IPS-18c (cell line): ENCODE measurements around the gene CCDC88B.

Experiments
- H3K4me3 ChIP-seq: 2 replicates; pipeline ENCODE4 v1.7.0; 2013; ENCODE audit warnings: low read depth, mild to moderate bottlenecking, low read length, moderate library complexity; ENCODE audit not compliant: insufficient read depth
- H3K9me3 ChIP-seq: one replicate; pipeline ENCODE4 v1.6.1; 2013; ENCODE audit warnings: mild to moderate bottlenecking, low read length, moderate library complexity; ENCODE audit not compliant: control insufficient read depth, insufficient read depth

CCDC88B gene

GRCh38 chr11:64364911-64365310 is 24.9 kb downstream of the CCDC88B start:
- Histone ChIP-seq H3K9me3 (no peaks in the 10 kb centered on the region), H3K4me3 (no peak overlapping the region)

- no peaks in the 10 kb centered on the region for H3K9me3 ChIP-seq
- H3K4me3 ChIP-seq = no peak overlapping the region
Measured at GRCh38 chr11:64366751-64367150, 26.7 kb downstream of the CCDC88B start.

DNA sequence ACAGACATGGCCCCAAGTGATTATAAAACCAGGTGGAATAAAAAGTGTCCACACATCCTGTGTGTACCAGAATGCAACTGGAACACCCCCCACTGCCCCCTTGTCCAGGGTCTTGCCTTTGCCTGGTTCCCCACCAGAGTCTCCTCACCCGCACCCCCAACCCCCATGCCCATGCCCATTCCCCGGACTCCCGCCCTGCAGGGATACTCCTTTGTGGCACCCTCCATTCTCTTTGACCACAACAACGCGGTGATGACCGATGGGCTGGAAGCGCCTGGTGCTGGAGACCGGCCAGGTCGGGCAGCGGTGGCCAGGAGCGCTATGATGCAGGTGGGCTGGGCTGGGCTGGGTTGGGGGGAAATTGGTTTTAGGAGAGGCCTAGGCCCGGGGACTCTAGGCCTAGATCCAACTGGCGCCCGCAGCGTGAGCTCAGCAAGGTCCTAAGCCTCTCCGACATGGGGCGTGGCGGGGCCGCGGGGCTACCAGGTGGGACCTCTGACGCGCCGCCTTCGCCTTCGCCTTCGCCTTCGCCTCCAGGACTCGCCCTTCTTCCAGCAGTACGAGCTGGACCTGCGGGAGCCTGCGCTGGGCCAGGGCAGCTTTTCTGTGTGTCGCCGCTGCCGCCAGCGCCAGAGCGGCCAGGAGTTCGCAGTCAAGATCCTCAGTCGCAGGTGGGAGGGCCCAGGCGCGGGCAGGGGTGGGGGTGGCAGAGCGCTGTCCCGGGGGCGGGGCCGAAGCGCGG is 28.1 kb downstream of the CCDC88B start:
- Histone ChIP-seq H3K4me3 (no peak overlapping the region), H3K9me3 (no peaks in the 10 kb centered on the region)

DNA sequence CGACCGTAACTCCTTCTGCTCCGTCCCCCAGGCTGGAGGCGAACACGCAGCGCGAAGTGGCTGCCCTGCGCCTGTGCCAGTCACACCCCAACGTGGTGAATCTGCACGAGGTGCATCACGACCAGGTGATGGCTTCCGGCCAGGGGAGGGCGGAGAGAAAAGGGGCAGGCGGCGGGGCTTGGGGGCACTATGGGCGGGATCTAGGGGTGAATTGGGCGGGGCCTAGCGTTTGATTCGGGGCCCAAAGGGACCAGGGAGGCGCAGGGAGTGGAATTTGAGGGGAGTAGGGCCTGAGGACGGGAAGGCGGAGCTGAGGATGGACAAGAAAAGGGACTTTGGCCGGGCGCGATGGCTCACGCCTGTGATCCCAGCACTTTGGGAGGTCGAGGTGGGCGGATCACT is 28.7 kb downstream of the CCDC88B start:
- Histone ChIP-seq H3K4me3 (no peak overlapping the region), H3K9me3 (no peaks in the 10 kb centered on the region)

GRCh38 chr11:64369440-64370421 is 29.7 kb downstream of the CCDC88B start:
- no peaks in the 10 kb centered on the region for H3K9me3 ChIP-seq
- H3K4me3 ChIP-seq = no peak overlapping the region

- no peak overlapping the region for H3K4me3 ChIP-seq
- H3K9me3 ChIP-seq = no peaks in the 10 kb centered on the region
Measured at GRCh38 chr11:64371201-64371600, 31.2 kb downstream of the CCDC88B start.

DNA sequence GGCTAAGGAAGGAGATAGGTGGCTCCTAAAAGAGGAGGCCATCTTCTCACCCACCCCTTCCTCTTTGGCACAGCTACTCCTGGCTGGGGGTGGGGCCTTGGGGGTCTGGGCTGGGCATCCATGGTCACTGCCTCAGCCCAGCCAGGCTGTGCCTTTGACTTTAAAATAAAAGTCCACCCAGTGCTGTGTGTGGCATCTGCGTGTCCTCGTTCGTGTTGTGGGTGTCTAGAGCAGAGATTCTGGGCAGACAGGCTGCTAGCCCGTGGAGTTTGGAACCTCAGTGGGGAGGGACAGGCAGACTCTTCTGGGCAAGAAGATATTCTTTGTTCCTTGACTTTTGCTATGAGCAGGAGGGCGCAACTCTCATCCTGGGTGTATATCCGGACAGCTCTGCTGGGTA is 32.0 kb downstream of the CCDC88B start:
- no peaks in the 10 kb centered on the region for H3K9me3 ChIP-seq
- H3K4me3 ChIP-seq = no peak overlapping the region

GRCh38 chr11:64372802-64373597 is 33.0 kb downstream of the CCDC88B start:
- no peaks in the 10 kb centered on the region for H3K9me3 ChIP-seq
- H3K4me3 ChIP-seq = peak overlapping the region; percentile 49

- peak overlapping the region; percentile 49; the same call in 1 of the 2 replicates for H3K4me3 ChIP-seq
- H3K9me3 ChIP-seq = no peaks in the 10 kb centered on the region
Measured at GRCh38 chr11:64373598-64373974, 33.6 kb downstream of the CCDC88B start.

DNA sequence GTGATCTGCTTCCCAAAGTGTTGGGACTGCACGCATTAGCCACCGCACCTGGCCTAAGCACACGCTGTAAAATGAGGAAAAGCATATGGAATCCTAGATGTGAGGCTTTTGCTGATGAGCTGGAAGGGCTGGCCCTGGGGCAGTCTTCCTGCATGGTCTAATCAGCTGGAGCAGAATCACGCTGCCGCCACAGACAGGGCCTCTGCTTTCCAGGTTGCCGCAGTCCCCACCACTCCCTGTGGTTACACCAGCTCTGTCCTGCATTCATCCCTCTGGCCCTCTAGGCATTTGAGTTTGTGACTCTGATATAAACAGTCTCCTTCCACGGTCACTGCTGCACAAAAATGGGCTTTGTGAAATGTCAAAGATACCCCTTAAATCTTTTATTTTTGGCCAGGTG is 36.1 kb downstream of the CCDC88B start:
- H3K9me3 ChIP-seq = no peaks in the 10 kb centered on the region
- H3K4me3 ChIP-seq = no peak overlapping the region

GRCh38 chr11:64378335-64378880 is 38.4 kb downstream of the CCDC88B start:
- no peak overlapping the region for H3K4me3 ChIP-seq
- no peaks in the 10 kb centered on the region for H3K9me3 ChIP-seq

DNA sequence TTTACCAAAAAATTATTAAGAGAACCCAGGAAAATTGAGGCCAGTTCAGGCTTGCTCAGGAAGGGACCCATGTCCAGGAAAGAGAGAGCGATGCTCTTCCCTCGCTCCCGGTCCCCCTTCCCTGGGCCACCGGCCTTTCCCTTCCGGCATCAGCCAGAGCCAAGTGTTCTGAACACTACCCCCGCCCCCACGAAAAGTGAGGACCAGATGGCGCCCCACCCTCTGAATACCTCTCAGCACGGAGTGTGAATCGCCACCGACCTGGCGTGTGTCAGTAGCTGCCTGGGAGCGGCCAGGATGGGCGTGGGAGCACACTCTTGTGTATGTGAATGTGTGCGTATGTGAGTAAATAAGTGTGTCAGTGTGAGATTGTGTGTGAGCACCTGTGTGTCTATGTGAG is 39.2 kb downstream of the CCDC88B start:
- no peak overlapping the region for H3K4me3 ChIP-seq
- no peaks in the 10 kb centered on the region for H3K9me3 ChIP-seq

- H3K4me3 ChIP-seq = no peak overlapping the region
- no peaks in the 10 kb centered on the region for H3K9me3 ChIP-seq
Measured at GRCh38 chr11:64379817-64380709, 40.1 kb downstream of the CCDC88B start.

- no peaks in the 10 kb centered on the region for H3K9me3 ChIP-seq
- no peak overlapping the region for H3K4me3 ChIP-seq
Measured at GRCh38 chr11:64381350-64381749, 41.3 kb downstream of the CCDC88B start.

DNA sequence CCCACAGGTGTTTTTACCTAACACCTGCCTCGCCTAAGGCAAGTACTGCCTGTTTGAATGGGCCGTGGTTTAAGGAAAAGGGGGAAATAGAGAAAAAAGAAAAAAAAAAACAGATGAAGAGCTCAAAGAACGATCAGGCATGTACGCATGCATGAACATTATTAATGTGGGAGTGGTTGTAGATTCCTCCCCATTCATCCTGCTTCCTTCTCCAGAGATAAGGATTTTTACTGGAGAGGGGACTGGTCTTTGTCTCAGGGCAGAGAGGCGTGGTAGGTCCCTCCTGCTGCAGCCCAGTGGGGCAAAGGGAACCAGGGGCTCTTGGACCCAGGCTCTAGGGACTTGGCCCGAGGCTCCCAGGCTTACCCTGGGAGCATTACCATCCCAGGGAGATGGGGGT is 42.0 kb downstream of the CCDC88B start:
- no peaks in the 10 kb centered on the region for H3K9me3 ChIP-seq

GRCh38 chr11:64382586-64382985 is 42.6 kb downstream of the CCDC88B start:
- H3K9me3 ChIP-seq = no peaks in the 10 kb centered on the region
- no peak overlapping the region for H3K4me3 ChIP-seq

More for the DNA sequence above, 42.0 kb downstream of the CCDC88B start:
- no peak overlapping the region for H3K4me3 ChIP-seq
